ENCODE data around the gene INPP5E. TPM values are rescaled to one million over a fixed set of nuclear protein-coding genes. Genes with fewer than 3 reads are reported as not detected.

The INPP5E gene
- total RNA-seq, 1 experiment from 2014 or later, result 10.7 TPM

GRCh38 chr9:136379891-136380290 lies 59.8 kb downstream of the INPP5E start:
- BruUV-seq (replicated peaks), result no TSS peak
- Histone ChIP-seq H3K4me3 (ENCODE audit: low read length) (no peak overlapping the region), H3K9me2 (replicated peaks; ENCODE audit: low read length) (no peaks in the 10 kb centered on the region), H3K79me2 (ENCODE audit: low read length) (no peaks in the 10 kb centered on the region), H3F3A (ENCODE audit: low read length, unreplicated experiment) (no peaks in the 10 kb centered on the region), H3K4me2 (ENCODE audit: low read length) (no peak overlapping the region), H3K27me3 (ENCODE audit: low read length) (no peaks in the 10 kb centered on the region), H4K20me1 (ENCODE audit: low read length) (no peaks in the 10 kb centered on the region), H3K36me3 (ENCODE audit: low read depth, low read length) (no peaks in the 10 kb centered on the region), H2AFZ (ENCODE audit: low read length) (no peak overlapping the region), H3K4me1 (ENCODE audit: insufficient read depth, low read length) (no peaks in the 10 kb centered on the region), H3K9me3 (ENCODE audit: low read length) (no peaks in the 10 kb centered on the region), H3K9ac (ENCODE audit: low read length) (no peak overlapping the region), H3K27ac (ENCODE audit: low read length) (no peak overlapping the region)
- POLR2A ChIA-PET (ENCODE audit: unreplicated experiment), result interaction anchor here (0.5 kb wide), 1 partner anchor 104 kb away, joined by 3 read pairs; no protein-coding TSS in a partner anchor
- intact Hi-C loops (cut with micrococcal nuclease), result no loop called here
- DNase-seq, result no peak
- TF ChIP-seq EZH2phosphoT487 (IDR thresholded peaks at IDR 0.05; ENCODE audit: borderline replicate concordance, low read length) (no peak), EZH2 (IDR thresholded peaks at IDR 0.05; ENCODE audit: low read length, unreplicated experiment) (no peak), CTCF (conservative IDR thresholded peaks at IDR 0.05; ENCODE audit: low read depth, low read length) (no peak)
- ATAC-seq, result no peak
- CTCF ChIA-PET, result no interaction called here

GRCh38 chr9:136379401-136379800 lies 60.2 kb downstream of the INPP5E start:
- Histone ChIP-seq H3F3A (ENCODE audit: low read length, unreplicated experiment) (no peaks in the 10 kb centered on the region), H3K36me3 (ENCODE audit: low read depth, low read length) (no peaks in the 10 kb centered on the region), H2AFZ (ENCODE audit: low read length) (no peak overlapping the region), H3K4me3 (ENCODE audit: low read length) (no peak overlapping the region), H3K9me2 (replicated peaks; ENCODE audit: low read length) (no peaks in the 10 kb centered on the region), H3K4me1 (ENCODE audit: insufficient read depth, low read length) (no peaks in the 10 kb centered on the region), H3K9me3 (ENCODE audit: low read length) (no peaks in the 10 kb centered on the region), H4K20me1 (ENCODE audit: low read length) (no peaks in the 10 kb centered on the region), H3K27me3 (ENCODE audit: low read length) (no peaks in the 10 kb centered on the region), H3K9ac (ENCODE audit: low read length) (no peak overlapping the region), H3K79me2 (ENCODE audit: low read length) (no peaks in the 10 kb centered on the region), H3K4me2 (ENCODE audit: low read length) (no peak overlapping the region), H3K27ac (ENCODE audit: low read length) (no peak overlapping the region)
- no peak for ATAC-seq
- intact Hi-C loops (cut with micrococcal nuclease), result no loop called here
- ChIA-PET CTCF (no interaction called here), POLR2A (ENCODE audit: unreplicated experiment) (interaction anchor here (0.5 kb wide), 1 partner anchor 104 kb away, joined by 3 read pairs; no protein-coding TSS in a partner anchor)
- no peak for DNase-seq
- TF ChIP-seq CTCF (conservative IDR thresholded peaks at IDR 0.05; ENCODE audit: low read depth, low read length) (no peak), EZH2 (IDR thresholded peaks at IDR 0.05; ENCODE audit: low read length, unreplicated experiment) (no peak), EZH2phosphoT487 (IDR thresholded peaks at IDR 0.05; ENCODE audit: borderline replicate concordance, low read length) (no peak)
- BruUV-seq (replicated peaks), result no TSS peak

- BruUV-seq (replicated peaks), result no TSS peak
- H3K9ac ChIP-seq (ENCODE audit: low read length), result no peak overlapping the region
- H3K9me3 ChIP-seq (ENCODE audit: low read length), result no peaks in the 10 kb centered on the region
- ChIA-PET CTCF (no interaction called here), POLR2A (ENCODE audit: unreplicated experiment) (no interaction called here)
- H3K4me3 ChIP-seq (ENCODE audit: low read length), result no peak overlapping the region
- H3K36me3 ChIP-seq (ENCODE audit: low read depth, low read length), result no peaks in the 10 kb centered on the region
- H3K27ac ChIP-seq (ENCODE audit: low read length), result no peak overlapping the region
- DNase-seq, result no peak
- intact Hi-C loops (cut with micrococcal nuclease), result no loop called here
- no peak overlapping the region for H3K4me2 ChIP-seq (ENCODE audit: low read length)
- H3K9me2 ChIP-seq (replicated peaks; ENCODE audit: low read length), result no peaks in the 10 kb centered on the region
- no peaks in the 10 kb centered on the region for H4K20me1 ChIP-seq (ENCODE audit: low read length)
- no peak overlapping the region for H2AFZ ChIP-seq (ENCODE audit: low read length)
- H3K4me1 ChIP-seq (ENCODE audit: insufficient read depth, low read length), result no peaks in the 10 kb centered on the region
- H3K27me3 ChIP-seq (ENCODE audit: low read length), result no peaks in the 10 kb centered on the region
- TF ChIP-seq EZH2phosphoT487 (IDR thresholded peaks at IDR 0.05; ENCODE audit: borderline replicate concordance, low read length), result no peak
- no peak for TF ChIP-seq CTCF (conservative IDR thresholded peaks at IDR 0.05; ENCODE audit: low read depth, low read length)
- ATAC-seq, result no peak
- H3K79me2 ChIP-seq (ENCODE audit: low read length), result no peaks in the 10 kb centered on the region
- H3F3A ChIP-seq (ENCODE audit: low read length, unreplicated experiment), result no peaks in the 10 kb centered on the region
These were observed 60.7 kb downstream of the INPP5E start for GRCh38 chr9:136379003-136379287.

Other genes starting within 250 kb of the INPP5E start
- gene LHX3, start 234.7 kb downstream of the INPP5E start, total RNA-seq (2014; rRNA removed), result not detected in 2 replicates
- gene QSOX2, start 194.0 kb downstream of the INPP5E start, total RNA-seq (2014; rRNA removed), result 9.9 and 10.7 TPM in 2 replicates
- 0.04 TPM in 1 of 2 replicates, not detected in the other for gene CCDC187, start 135.8 kb downstream of the INPP5E start, total RNA-seq (2014; rRNA removed)
- gene GPSM1, start 112.3 kb downstream of the INPP5E start, total RNA-seq (2014; rRNA removed), result 26.9 and 27.8 TPM in 2 replicates
- 51.4 and 64.9 TPM in 2 replicates for gene DNLZ, start 76.1 kb downstream of the INPP5E start, total RNA-seq (2014; rRNA removed)
- 0.52 and 1.1 TPM in 2 replicates for gene CARD9, start 66.2 kb downstream of the INPP5E start, total RNA-seq (2014; rRNA removed)
- gene SNAPC4, start 39.7 kb downstream of the INPP5E start, total RNA-seq (2014; rRNA removed), result 7.5 and 7.8 TPM in 2 replicates
- 32.3 and 38.3 TPM in 2 replicates for gene ENTR1, start 29.2 kb downstream of the INPP5E start, total RNA-seq (2014; rRNA removed)
- 44.3 and 54.9 TPM in 2 replicates for gene PMPCA, start 29.2 kb downstream of the INPP5E start, total RNA-seq (2014; rRNA removed)
- gene SEC16A, start 43.2 kb upstream of the INPP5E start, total RNA-seq (2014; rRNA removed), result 28.3 and 33.5 TPM in 2 replicates
- gene NOTCH1, start 106.2 kb upstream of the INPP5E start, total RNA-seq (2014; rRNA removed), result 14.3 and 20.8 TPM in 2 replicates
- gene EGFL7, start 223.1 kb upstream of the INPP5E start, total RNA-seq (2014; rRNA removed), result 23.1 and 29.5 TPM in 2 replicates
- 103 and 106 TPM in 2 replicates for gene AGPAT2, start 247.6 kb upstream of the INPP5E start, total RNA-seq (2014; rRNA removed)

All from PC-3 (cell line).